Measurements from ENCODE around the gene TRPM3.

TRPM3 gene

GRCh38 chr9:70802206-70802605, 319.2 kb downstream of the TRPM3 start:
- no peak for DNase-seq (ENCODE audit: low spot score)
- no peak for TF ChIP-seq CTCF (IDR thresholded peaks at IDR 0.05; ENCODE audit: borderline replicate concordance, control extremely low read depth, extremely low read depth, insufficient read depth, missing control alignments)
- in situ Hi-C loops (cut with MboI; ENCODE audit: low sequenced_read_pairs, unreplicated experiment): no loop called here

GRCh38 chr9:70801181-70801829, 320.1 kb downstream of the TRPM3 start:
- in situ Hi-C loops (cut with MboI; ENCODE audit: low sequenced_read_pairs, unreplicated experiment): no loop called here

GRCh38 chr9:70798018-70798417, 323.4 kb downstream of the TRPM3 start:
- in situ Hi-C loops (cut with MboI; ENCODE audit: low sequenced_read_pairs, unreplicated experiment): no loop called here
- TF ChIP-seq CTCF (IDR thresholded peaks at IDR 0.05; ENCODE audit: borderline replicate concordance, control extremely low read depth, extremely low read depth, insufficient read depth, missing control alignments): no peak
- DNase-seq (ENCODE audit: low spot score): no peak

More at GRCh38 chr9:70801181-70801829, 320.1 kb downstream of the TRPM3 start:
- TF ChIP-seq CTCF (IDR thresholded peaks at IDR 0.05; ENCODE audit: borderline replicate concordance, control extremely low read depth, extremely low read depth, insufficient read depth, missing control alignments): no peak
- no peak for DNase-seq (ENCODE audit: low spot score)

DNA sequence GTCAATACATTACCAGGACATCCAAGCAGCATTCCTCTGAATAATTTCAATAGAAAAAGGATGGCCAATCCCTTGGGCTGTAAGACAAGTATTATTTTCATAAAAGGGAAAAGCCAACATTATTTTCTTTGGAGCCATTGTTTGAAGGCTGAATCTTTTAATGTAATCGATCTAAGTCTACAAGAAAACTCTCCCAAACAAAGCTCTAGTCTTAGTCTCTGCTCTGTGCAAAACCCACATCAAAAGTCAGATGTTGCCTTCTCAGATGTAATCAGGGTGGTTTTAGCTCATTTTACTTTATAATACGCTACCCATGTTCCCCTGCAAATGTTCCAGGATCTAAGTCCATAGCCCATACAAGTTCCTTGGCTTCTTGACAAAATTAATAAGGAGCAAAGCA, 325.6 kb downstream of the TRPM3 start:
- in situ Hi-C loops (cut with MboI; ENCODE audit: low sequenced_read_pairs, unreplicated experiment): no loop called here
- DNase-seq (ENCODE audit: low spot score): no peak
- no peak for TF ChIP-seq CTCF (IDR thresholded peaks at IDR 0.05; ENCODE audit: borderline replicate concordance, control extremely low read depth, extremely low read depth, insufficient read depth, missing control alignments)

DNA sequence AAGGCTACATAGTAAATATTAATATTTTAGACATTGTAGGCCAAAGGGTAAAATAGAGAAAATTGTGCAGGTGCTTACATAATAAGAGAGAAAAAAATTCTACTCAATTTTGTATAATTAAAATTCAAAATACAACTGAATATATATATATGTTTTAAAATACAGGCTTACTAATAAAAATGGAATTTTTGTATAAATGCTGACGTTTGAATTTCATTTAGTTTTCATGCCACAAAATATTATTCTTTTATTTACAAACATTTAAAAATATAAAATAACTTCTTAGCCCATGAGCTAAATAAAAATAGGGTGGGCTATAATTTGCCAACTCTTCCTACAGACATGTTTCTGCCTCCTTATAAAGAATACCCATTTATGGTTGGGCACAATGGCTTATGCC, 328.6 kb downstream of the TRPM3 start:
- no peak for TF ChIP-seq CTCF (IDR thresholded peaks at IDR 0.05; ENCODE audit: borderline replicate concordance, control extremely low read depth, extremely low read depth, insufficient read depth, missing control alignments)
- DNase-seq (ENCODE audit: low spot score): no peak
- in situ Hi-C loops (cut with MboI; ENCODE audit: low sequenced_read_pairs, unreplicated experiment): no loop called here

DNA sequence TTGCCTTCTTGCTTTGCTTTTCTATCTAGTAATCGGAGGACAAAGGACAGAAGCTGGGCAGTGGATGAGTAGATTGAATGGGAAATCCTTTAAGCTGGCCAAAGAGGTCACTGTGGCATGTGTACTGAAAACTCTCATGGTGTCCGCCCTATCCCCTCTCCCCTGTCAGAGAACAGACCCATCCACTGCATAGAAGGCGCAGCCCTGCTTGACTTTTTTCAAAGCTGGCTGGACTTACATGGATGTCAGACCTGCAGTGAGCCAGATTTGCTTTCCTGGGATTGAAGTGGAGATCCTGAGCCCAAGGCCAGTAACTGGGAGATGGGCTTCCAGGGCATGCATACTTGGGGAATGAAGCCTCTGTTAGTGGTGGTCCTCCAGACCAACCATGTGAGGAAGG, 329.5 kb downstream of the TRPM3 start:
- no peak for DNase-seq (ENCODE audit: low spot score)
- TF ChIP-seq CTCF (IDR thresholded peaks at IDR 0.05; ENCODE audit: borderline replicate concordance, control extremely low read depth, extremely low read depth, insufficient read depth, missing control alignments): no peak
- in situ Hi-C loops (cut with MboI; ENCODE audit: low sequenced_read_pairs, unreplicated experiment): no loop called here

Data from GM13976 (cell line).